Stimulated activated naive CD4-positive, alpha-beta T cell (primary cell): ENCODE measurements around the gene FHIT.
"Not testable (repeated sequence)": the region's sequence is repeated elsewhere in the genome, so short reads cannot be mapped to it uniquely, and the experiment has no call there.

ENCODE experiments used
- DNase-seq, 6 experiments: peaks; one replicate each; lab custom pipeline; 2025; lab: John Stamatoyannopoulos, UW

Gene FHIT

DNA sequence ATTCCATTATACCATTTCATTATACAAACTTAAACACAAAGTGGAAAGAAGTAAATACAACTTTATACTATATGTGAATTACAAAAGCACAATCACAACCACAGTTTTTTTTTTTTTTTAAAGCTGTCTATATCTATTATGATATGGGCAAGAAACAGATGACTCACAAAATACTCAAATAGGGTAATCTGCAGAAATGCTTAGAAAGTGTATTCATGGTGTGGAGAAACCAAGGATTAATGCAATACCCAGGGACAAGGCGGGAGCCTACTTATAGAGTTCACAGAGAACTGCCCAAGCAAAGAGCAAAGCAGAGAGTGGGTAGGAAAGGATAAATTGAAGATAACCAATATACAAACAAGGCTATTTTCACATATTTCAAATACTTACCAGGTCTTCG, 332.0 kb downstream of the FHIT start:
- no peak for DNase-seq

DNA sequence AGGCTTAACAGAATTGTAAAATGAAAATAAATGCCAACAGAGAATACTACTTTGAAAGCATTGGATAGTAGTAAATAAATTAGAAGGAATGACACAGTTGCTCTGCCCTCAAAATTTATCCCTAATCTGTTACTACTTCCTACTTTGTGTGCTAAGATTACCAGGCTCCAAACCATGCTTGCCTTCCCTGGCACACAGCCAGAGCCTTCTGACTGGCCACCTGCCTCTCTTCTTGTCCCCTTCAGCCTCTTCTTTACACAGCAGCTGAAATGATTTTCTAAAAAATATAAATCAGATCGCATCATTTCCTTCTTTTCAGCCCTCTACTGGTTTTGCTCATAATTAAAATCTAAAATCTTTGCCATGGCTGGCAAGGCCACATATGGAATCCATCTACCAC, 334.1 kb downstream of the FHIT start:
- DNase-seq = no peak

DNA sequence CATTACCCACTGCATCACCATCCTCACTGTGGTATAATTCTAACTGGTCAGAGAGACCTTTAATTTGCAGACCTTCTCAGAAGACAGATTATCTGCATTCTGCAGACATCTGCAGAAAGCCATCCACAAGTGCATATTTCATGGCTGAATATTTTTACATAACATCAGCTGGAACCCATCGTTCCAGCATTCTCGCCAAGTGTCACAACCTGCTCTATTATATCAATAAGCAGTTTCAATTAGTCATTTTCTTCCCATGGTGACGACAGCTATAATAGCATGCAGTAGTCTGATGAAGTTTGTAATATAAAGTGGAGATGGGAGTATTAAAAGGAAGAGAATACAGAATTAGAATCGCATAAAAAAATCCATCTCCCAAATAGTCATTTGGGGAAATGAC, 334.7 kb downstream of the FHIT start:
- DNase-seq = no peak

DNA sequence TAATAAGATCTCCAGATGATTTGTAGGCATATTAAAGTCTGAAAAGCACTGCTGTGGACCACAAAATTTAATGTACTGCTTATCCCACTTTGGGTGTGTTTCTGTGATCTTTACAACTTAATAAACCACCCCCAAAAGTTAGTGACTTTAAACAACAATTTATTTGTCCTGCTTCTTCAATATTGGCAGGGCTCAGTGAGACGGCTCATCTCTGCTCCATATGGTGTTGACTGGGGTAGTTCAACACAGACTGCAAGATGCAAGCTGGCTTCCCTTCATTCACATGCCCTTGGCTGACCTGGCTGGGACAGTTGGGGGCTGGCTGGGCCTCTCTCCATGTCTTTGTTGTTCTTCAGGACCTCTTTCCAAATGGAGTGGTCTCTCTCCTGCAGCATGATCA, 337.8 kb downstream of the FHIT start:
- no peak for DNase-seq

DNA sequence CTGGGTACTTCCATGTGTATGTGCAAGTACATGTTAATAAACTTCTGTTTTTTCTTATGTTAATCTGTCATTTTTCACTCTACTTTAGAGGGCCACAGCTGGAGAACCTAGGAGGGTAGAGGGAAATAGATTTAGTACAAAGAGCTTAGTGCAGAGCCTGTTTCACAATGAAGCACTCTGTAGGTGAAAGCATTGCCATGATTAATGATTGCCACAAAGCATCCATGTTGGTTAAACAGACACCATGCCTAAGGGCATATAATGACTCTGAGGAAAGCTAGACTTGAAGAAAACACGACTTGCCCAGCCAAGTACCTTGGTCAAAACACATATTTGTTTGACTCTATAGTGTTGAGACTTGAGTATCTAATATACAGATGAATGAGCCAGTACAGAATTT, 338.4 kb downstream of the FHIT start:
- DNase-seq = no peak

DNA sequence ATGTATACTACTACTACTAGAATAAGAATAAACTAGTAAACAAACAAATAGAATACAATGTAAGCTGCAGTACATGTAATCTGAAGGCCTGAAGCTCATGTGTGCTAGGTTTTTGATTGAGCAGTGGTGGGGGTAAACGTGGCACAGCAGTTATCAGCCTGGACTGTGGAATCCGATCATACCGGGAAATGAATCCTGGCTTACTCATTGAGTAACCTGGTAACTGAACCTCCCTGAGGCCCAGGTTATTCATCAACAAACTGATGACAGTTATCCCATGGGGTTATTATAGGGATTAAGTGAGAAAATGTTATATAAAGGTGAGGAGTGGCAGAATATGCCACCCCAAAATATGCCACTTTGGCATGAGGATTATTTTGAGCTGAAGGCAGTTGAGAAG, 339.1 kb downstream of the FHIT start:
- no peak for DNase-seq

DNA sequence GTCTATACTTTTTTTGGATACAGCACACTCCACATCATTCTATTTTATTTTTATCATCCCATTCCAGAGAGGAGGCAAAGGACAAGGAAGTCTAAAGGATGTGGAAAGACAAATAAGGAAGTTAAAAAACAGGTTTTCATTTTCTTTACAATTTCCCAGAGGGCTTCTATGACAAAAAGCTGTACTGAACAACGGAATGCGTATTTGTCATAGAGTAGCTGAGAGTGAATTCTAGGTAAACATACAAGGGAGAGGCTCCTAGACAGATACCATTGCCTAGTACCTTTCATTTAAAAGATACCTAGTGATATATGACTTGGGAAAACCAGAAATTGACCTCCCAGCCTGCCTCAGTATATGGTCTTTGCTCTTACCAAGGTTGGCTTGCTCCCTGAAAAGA, 341.7 kb downstream of the FHIT start:
- DNase-seq = no peak

DNA sequence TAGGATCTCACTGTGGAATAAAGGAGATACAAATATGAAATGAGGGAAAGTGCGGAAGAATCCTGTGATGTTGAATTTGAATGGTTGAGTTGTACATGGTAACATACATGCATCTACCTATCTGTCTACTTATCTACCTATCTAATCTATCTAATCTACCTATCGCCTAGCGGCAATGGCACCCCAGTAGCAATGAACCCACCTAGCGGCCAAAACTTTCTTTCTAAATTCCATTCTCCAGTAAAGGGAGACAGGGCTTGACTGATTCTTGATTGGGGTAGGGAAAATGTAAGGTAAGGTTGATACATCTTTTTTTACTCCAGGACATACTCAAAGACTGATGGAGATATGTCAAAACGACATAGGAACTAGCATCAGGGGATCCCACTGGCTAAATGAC, 345.0 kb downstream of the FHIT start:
- no peak for DNase-seq

DNA sequence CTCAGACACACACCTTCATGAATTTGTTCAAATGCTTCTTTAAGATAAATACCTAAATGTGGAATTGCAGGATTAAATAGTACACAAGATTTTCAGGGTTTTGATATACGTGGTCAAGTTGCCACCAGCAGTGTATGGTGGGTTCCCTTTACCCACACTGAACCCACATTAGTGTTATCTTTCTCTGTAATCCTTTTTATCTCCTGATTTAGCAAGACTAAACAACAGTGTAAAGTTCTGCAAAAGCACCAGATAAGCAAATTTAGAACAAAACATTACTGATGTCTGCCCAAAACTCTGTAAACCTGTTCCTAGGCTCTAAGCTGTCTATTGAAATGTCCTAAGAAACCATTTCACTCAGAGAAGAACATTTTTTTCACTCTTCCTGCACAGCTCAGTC, 352.9 kb downstream of the FHIT start:
- no peak for DNase-seq

DNA sequence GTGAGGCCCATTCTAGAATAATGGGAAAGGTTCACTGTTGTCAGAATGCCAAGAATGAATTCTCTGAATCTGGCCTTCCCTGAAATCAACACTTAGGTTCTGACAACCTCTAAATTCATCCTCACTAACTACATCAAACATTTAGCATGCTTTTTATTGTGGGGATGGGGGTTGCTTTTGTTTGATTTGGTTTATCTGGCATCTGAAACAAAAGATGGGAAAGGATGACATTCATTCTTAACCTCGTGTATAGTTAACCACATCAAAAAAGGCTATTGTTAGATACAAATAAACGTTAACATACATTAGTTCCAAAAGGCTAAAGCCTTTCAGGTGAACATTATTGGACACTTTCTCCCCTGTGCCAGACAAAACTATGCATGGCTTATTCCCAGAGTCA, 357.3 kb downstream of the FHIT start:
- DNase-seq = no peak

DNA sequence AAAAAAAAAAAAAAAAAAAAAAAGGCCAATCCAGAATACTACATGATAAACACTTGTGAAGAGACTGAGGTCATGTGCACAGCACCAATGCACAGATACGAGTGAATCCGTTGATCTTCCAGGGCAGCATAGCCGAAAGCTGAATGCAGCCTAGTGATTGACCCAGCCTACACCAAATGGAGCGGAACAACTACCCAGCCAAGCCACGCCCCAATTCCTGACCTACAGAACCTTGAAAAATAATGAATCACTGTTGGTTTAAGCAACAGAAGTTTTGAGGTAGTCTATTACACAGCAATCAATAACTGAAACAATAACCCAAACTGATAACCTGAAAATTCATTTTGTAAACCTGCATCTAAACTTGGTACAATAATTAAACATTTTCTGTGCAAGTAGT, 361.0 kb downstream of the FHIT start:
- DNase-seq = no peak

DNA sequence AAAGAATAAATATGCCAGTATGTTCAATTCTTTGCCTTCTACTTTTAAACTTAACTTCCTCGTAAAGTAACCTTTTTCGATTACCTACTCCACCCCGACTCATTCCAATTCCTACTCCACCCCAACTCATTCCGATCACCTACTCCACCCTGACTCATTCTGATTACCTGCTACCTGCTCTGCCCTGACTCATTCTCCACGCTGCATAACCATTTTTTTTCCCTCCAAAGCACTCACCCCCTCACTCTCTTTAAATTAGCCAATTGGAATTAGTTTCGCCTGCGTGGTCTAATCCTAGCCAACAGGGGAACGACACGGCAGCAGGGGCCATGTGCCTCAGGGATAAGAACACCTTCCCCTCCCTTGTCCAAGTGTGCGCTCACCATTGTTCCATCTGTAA, 362.3 kb downstream of the FHIT start:
- not testable (repeated sequence) for DNase-seq

DNA sequence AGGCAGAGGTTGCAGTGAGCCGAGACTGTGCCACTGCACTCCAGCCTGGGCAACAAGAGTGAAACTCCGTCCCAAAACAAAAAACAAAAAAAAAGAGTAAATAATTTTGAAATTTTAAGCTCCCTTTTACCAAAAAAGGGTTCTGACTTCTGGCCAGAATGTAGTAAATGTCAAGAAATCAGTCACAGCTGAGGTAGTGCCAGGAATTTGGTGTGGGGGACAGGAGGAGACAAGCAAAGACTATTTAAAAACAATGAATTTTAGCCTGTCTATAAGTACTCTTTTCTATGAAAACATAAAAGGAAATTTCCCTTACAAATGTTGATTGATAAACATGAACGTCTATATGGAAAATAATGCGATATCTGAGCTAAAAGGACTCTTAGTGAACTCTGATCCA, 363.7 kb downstream of the FHIT start:
- no peak for DNase-seq

DNA sequence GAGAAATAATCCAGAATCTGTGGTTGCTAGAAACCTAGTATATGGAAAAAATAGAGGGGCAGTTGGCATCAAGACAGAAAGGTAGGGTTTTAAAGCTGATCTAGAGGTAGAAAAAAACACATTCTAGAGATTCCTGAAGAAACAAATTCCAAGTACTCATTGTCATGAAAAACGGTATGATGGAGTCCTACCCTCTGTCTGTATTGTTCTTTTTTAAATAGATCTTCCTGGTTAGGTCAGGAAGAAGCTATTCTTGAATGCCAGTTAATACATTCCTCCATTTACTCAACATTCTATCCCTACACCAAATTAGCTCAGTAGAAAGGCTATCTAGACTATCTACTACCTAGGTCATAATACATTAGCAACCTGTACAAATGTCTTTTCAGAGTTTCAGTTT, 364.7 kb downstream of the FHIT start:
- no peak for DNase-seq

DNA sequence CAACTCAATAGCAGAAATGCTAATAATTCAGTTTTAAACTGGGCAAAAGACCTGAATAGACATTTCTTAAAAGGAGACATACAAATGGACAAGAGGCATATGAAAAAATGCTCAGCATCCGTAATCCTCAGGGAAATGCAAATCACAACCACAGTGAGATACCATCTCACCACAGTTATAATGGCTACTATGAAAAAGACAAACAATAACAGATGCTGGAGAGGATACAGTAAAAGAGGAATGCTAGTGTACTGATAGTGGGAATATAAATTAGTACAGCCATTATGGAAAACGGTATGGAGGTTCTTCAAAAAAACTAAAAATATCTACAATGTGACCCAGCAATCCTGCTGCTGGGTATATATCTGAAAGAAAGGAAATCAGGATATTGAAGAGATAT, 367.2 kb downstream of the FHIT start:
- DNase-seq = no peak

DNA sequence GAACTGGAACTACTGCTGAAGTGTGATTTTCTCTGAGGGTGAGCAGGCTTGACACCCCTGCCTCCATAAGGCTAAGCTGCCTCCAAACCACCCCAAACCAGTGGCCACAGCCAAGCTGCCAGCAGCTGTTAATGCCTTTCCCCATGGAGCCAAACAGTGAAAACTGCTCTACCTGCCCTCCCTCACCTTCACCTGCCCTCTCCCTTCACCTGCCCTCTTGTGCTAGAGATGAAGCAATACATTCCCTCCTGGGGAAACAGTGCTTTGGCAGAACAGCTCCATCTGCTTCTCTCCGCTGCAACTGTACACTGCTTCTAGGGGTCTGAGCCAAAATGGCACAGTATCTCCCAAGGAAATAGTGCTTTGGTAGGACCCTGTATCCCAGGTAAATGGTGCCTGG, 374.1 kb downstream of the FHIT start:
- no peak for DNase-seq

DNA sequence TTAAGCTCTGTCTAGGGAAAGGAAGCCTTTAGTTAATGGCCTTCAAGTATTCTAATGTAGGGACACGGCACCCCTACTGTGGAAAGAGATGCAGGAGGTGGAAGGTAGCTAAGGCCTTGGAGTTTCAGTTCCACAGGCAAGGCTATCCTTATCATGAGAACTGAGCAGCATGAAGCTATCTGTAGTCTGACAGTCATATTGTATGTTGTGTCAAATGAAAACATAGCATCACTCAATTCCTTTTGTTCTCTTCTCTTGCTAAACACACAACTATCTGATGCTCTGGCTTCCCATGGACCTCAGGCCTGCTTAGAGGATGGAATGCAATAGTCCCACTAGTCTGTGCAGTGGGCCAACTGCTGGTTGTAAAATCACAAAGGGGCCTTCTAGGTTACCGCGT, 380.9 kb downstream of the FHIT start:
- DNase-seq = no peak

DNA sequence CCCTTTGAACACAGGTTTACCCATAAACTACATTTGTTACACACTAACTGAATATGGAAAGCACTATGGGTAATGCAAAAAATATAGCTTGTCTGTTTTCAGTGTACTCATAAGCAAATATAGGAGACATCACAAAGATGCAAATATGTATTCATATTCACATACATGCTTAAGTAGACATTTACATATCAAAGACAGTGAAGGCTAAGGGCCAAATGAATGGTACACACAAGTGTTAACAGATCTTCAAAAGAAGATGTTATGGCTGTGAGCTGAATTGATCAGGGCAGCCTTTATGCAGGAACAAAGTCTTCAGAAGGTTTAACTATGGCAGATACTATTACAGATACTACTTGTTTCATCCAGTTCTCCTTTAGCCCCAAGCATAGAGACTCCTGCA, 384.1 kb downstream of the FHIT start:
- no peak for DNase-seq

DNA sequence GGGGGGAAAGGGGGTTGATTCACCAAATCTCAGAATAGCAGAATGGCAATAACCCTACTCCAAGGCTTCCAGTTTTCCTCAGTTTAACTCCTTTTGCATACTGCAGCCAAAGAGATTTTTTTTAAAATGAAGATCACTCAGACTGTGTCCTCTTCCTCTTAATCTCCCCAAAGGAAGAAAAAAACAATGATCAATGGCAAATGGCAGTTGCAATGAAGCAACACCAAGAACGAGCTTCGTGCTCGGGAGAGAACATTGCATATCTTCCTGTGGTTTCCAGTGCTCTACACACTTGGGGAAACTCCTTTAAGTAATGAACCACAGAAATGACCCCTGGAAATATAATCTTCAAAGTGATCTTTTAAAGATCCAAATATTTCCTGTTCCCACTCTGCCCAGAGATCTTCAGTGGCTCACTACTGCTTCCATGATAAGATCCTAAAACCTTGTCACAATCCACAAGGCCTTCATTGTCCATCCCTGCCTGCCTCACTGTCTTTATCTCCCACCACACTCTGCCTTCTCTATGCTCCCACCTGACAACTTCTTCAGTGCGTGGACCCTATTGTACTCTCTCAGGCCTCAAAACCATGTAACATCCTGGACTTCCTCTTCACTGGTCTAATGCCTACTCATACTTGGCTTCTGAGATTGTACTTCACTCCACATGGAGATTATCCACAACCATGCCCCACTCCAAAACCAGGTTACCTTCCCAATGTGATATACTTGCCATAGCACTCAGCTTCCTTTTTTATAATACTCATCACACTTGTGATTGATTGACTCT, 394.8 kb downstream of the FHIT start:
- no peak for DNase-seq

DNA sequence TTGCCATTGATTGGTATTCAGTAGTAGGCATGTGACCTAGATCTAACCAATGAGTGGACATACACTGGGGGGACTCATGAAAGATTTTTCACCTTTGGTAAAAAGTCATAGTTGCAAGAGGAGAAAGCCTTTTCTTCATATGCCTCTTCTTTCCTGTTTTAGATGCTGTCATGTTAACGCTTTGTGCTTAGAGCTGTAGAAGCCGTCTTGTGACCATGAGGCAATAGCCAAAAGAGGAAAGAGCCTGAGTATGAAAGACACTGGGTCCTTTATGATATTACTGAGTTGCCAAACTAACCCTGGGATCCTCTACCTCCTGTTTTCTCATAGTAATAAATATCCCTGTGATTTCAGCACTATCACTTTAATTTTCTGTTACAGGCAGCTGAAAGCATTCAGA, 396.0 kb downstream of the FHIT start:
- no peak for DNase-seq

DNA sequence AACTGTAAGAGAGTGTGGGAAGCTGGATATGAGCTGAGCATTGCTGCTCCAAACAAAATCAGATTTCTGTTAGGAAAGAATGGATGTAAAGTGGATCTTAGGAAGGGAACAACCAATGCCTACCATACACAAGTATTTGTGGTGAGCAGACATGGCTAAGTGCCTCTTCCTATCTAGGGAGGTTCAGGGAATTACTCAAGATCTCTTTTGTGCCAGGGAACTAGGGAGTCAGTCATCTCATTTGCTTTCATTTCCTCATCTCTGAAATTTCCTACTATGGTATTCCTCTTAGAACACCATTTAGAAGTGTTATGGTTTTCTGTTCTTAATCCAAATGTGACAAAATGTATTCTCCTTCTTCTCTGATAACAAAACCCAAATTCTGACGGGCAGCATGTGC, 396.5 kb downstream of the FHIT start:
- DNase-seq = no peak

DNA sequence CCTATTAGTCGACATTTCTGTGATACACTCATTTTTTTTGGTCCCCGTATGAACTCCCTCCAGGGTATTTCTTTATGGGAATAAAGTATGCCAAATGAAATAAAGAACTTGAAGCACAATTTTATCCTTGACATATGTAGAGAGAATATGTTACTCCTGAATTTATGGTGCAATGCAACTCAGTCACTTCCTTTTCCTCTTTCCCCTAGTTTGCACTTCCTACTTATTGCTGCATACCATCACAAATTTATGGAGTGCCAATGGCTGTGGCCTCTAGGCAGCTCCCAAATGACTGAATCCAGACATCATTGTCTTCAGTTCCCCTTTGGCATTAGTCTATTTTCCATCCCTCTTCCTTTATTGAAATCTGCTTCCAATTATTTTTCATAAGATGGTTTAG, 403.5 kb downstream of the FHIT start:
- no peak for DNase-seq

DNA sequence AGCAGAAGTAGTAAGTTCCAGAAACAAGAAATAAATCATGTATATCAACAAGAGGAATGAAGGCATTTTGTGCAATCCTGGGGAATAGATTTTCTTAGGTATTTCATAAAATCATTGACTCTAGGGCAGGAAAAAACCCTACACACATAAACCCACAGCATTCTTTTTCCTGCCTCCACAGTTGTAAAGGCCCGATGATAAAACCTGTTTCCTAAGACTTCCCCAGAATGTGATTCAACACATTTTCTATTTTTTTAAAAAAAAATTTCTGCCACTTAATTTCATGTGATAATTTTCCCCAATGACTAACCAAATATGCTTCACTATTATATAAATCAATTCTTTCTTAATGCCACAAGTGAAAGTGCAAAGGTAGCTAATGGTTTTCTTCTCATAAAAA, 407.0 kb downstream of the FHIT start:
- no peak for DNase-seq

DNA sequence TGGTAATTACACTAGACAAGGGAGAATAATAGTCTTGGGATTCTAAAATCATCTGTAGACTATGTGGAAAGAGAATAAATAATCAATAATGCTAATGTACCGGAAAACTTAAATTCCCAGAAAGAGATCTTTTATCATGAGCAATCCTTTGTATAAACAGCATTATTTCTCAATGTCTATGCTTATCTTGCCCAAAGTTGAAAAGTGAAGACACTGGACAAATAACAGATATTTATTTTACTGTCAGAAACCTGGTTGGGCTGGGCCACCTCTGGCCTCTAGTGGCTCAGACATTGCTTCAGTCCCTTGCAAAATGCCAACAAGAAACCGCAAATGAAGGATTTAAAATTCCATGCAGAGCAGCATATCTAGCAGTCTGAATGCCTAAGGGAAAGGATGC, 409.9 kb downstream of the FHIT start:
- DNase-seq = no peak

DNA sequence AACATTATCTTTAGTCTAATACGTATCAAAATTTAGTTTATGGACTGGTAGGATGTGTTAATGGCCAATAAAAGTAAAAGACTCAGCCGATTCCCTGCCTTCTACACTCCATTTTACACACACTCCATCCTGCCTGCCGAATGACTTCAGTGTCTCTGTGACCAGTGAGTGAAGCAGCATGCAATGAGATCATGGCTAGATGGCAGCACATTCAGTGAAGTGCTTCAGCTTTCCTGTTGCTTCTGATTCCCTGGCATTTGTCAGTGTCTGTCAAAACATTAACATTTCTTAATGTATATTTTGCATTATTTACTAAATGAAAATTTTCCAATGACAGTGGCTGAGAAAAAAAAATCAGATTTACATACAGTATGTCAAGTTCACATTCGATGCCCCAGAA, 412.0 kb downstream of the FHIT start:
- DNase-seq = no peak
